ENCODE data around the gene NPLOC4.

NPLOC4 gene

GRCh38 chr17:81647640-81648012 is 10.7 kb upstream of the NPLOC4 start:
- no peaks in the 10 kb centered on the region for H3K36me3 ChIP-seq (ENCODE audit: control insufficient read depth, insufficient read depth, low read length)
- H3K27me3 ChIP-seq (replicated peaks; ENCODE audit: control insufficient read depth, insufficient read depth, low read length) = no peaks in the 10 kb centered on the region
- DNase-seq (ENCODE audit: extremely low read depth, insufficient read length) = no peak
- H3K4me3 ChIP-seq (replicated peaks; ENCODE audit: low read depth, low read length) = no peak overlapping the region
- no peak for TF ChIP-seq CTCF (IDR thresholded peaks at IDR 0.05; ENCODE audit: insufficient read depth, low read length, poor library complexity, severe bottlenecking)

- no peak for DNase-seq (ENCODE audit: extremely low read depth, insufficient read length)
- Histone ChIP-seq H3K36me3 (ENCODE audit: control insufficient read depth, insufficient read depth, low read length) (no peaks in the 10 kb centered on the region), H3K27me3 (replicated peaks; ENCODE audit: control insufficient read depth, insufficient read depth, low read length) (no peaks in the 10 kb centered on the region), H3K4me3 (replicated peaks; ENCODE audit: low read depth, low read length) (no peak overlapping the region)
- no peak for TF ChIP-seq CTCF (IDR thresholded peaks at IDR 0.05; ENCODE audit: insufficient read depth, low read length, poor library complexity, severe bottlenecking)
Measured at GRCh38 chr17:81646869-81647600, 10.1 kb upstream of the NPLOC4 start.

GRCh38 chr17:81644976-81645952 is 8.4 kb upstream of the NPLOC4 start:
- H3K27me3 ChIP-seq (replicated peaks; ENCODE audit: control insufficient read depth, insufficient read depth, low read length) = no peaks in the 10 kb centered on the region
- H3K4me3 ChIP-seq (replicated peaks; ENCODE audit: low read depth, low read length) = no peak overlapping the region
- no peaks in the 10 kb centered on the region for H3K36me3 ChIP-seq (ENCODE audit: control insufficient read depth, insufficient read depth, low read length)
- TF ChIP-seq CTCF (IDR thresholded peaks at IDR 0.05; ENCODE audit: insufficient read depth, low read length, poor library complexity, severe bottlenecking) = no peak
- DNase-seq (ENCODE audit: extremely low read depth, insufficient read length) = no peak

GRCh38 chr17:81644496-81644895 is 7.6 kb upstream of the NPLOC4 start:
- Histone ChIP-seq H3K36me3 (ENCODE audit: control insufficient read depth, insufficient read depth, low read length) (no peaks in the 10 kb centered on the region), H3K4me3 (replicated peaks; ENCODE audit: low read depth, low read length) (no peak overlapping the region), H3K27me3 (replicated peaks; ENCODE audit: control insufficient read depth, insufficient read depth, low read length) (no peaks in the 10 kb centered on the region)
- no peak for TF ChIP-seq CTCF (IDR thresholded peaks at IDR 0.05; ENCODE audit: insufficient read depth, low read length, poor library complexity, severe bottlenecking)
- no peak for DNase-seq (ENCODE audit: extremely low read depth, insufficient read length)

GRCh38 chr17:81641825-81642489 is 5.0 kb upstream of the NPLOC4 start:
- no peak overlapping the region for H3K4me3 ChIP-seq (replicated peaks; ENCODE audit: low read depth, low read length)

More at GRCh38 chr17:81641825-81642489, 5.0 kb upstream of the NPLOC4 start:
- H3K27me3 ChIP-seq (replicated peaks; ENCODE audit: control insufficient read depth, insufficient read depth, low read length) = no peaks in the 10 kb centered on the region
- no peaks in the 10 kb centered on the region for H3K36me3 ChIP-seq (ENCODE audit: control insufficient read depth, insufficient read depth, low read length)
- no peak for TF ChIP-seq CTCF (IDR thresholded peaks at IDR 0.05; ENCODE audit: insufficient read depth, low read length, poor library complexity, severe bottlenecking)
- DNase-seq (ENCODE audit: extremely low read depth, insufficient read length) = no peak

Data from GM06990 (cell line).